H1 (cell line): ENCODE results near the gene TCFL5.

Experiments used
- CEBPB ChIP-seq: IDR thresholded peaks from 2 replicates; pipeline ENCODE4 v1.6.1; 2012; ENCODE audit warnings: low read depth, low read length
- EP300 ChIP-seq, 2 experiments: IDR thresholded peaks; 1 replicate in 1 of 2; 2 replicates in 1 of 2; pipeline ENCODE4 v1.6.1; 2011 to 2012; ENCODE audit warnings: low read depth in 2 of 2, low read length in 2 of 2, mild to moderate bottlenecking in 2 of 2, borderline replicate concordance in 1 of 2, inconsistent platforms in 1 of 2, moderate library complexity in 1 of 2
- EZH2 ChIP-seq: fragments of 200-600 bp; sonication (generic); IDR thresholded peaks from 2 replicates; pipeline ENCODE4 v1.7.1; 2012; ENCODE audit warnings: low read depth, mild to moderate bottlenecking, moderate library complexity, low read length, inconsistent platforms; ENCODE audit not compliant: severe bottlenecking
- HDAC6 ChIP-seq: IDR thresholded peaks from one replicate; pipeline ENCODE4 v1.7.1; 2012; ENCODE audit warnings: low read depth, mild to moderate bottlenecking, inconsistent platforms, low read length, moderate library complexity
- MAFK ChIP-seq: IDR thresholded peaks from 2 replicates; pipeline ENCODE4 v1.6.1; 2012; ENCODE audit warnings: low read depth, mild to moderate bottlenecking, improper control_type of control experiment, low read length
- POLR2AphosphoS5 ChIP-seq: IDR thresholded peaks from 2 replicates; pipeline ENCODE4 v1.6.1; 2011; ENCODE audit warnings: low read depth, low read length
- RAD21 ChIP-seq, 2 experiments: IDR thresholded peaks in 1 of 2; conservative IDR thresholded peaks in 1 of 2; 2 replicates each; pipeline ENCODE4 v1.6.1; 2011; ENCODE audit warnings: low read depth in 2 of 2, low read length in 2 of 2, improper control_type of control experiment in 1 of 2, inconsistent platforms in 1 of 2, mild to moderate bottlenecking in 1 of 2, moderate library complexity in 1 of 2
- RFX5 ChIP-seq: IDR thresholded peaks from 2 replicates; pipeline ENCODE4 v1.6.1; 2011; ENCODE audit warnings: low read depth, low read length, improper control_type of control experiment, borderline replicate concordance
- TF ChIP-seq, protein P1 (sequence below), 3 experiments: IDR thresholded peaks; 1 replicate in 2 of 3; 2 replicates in 1 of 3; pipeline versions ENCODE4 v1.5.1 to v1.6.1; 2011; ENCODE audit warnings: low read length in 3 of 3, mild to moderate bottlenecking in 3 of 3, inconsistent platforms in 2 of 3, low read depth in 1 of 3, moderate library complexity in 1 of 3; ENCODE audit not compliant: insufficient read depth in 1 of 3; ENCODE audit errors: control extremely low read depth in 1 of 3

DNA sequence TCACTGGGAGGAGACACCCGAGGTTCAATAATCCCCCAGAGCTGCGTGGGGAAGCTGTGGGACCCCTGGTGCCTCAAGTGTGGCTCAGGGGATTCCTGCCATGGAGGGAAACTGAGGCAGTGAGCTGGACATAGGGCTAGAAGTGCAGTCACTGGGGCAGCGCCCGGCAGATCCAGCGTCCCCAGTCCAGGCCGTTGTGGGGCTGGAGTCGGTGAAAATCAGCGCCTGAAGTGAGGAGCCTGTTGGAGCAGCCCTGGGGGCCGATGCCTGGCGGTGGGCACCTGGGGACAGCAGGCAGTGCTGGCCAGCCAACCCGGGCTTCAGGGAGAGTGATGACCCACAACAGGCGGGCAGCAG lies 46.9 kb downstream of the TCFL5 start:
- TF ChIP-seq, protein P1, sequence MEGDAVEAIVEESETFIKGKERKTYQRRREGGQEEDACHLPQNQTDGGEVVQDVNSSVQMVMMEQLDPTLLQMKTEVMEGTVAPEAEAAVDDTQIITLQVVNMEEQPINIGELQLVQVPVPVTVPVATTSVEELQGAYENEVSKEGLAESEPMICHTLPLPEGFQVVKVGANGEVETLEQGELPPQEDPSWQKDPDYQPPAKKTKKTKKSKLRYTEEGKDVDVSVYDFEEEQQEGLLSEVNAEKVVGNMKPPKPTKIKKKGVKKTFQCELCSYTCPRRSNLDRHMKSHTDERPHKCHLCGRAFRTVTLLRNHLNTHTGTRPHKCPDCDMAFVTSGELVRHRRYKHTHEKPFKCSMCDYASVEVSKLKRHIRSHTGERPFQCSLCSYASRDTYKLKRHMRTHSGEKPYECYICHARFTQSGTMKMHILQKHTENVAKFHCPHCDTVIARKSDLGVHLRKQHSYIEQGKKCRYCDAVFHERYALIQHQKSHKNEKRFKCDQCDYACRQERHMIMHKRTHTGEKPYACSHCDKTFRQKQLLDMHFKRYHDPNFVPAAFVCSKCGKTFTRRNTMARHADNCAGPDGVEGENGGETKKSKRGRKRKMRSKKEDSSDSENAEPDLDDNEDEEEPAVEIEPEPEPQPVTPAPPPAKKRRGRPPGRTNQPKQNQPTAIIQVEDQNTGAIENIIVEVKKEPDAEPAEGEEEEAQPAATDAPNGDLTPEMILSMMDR (IDR thresholded peaks at IDR 0.05; ENCODE audit: control extremely low read depth in 1 of 3, insufficient read depth in 1 of 3, low read depth in 1 of 3, low read length in 3 of 3): no peak
- TF ChIP-seq EZH2 (no peak), POLR2AphosphoS5 (no peak), EP300 (IDR thresholded peaks at IDR 0.05; ENCODE audit: borderline replicate concordance in 1 of 2, low read depth in 2 of 2, low read length in 2 of 2) (no peak), CEBPB (no peak), RAD21 (IDR thresholded peaks at IDR 0.05 in 1 of 2, conservative IDR thresholded peaks at IDR 0.05 in 1 of 2; ENCODE audit: low read depth in 2 of 2, low read length in 2 of 2) (no peak), RFX5 (no peak), HDAC6 (no peak), MAFK (no peak)
